ENCODE data around the gene PTPN14.

The PTPN14 gene

DNA sequence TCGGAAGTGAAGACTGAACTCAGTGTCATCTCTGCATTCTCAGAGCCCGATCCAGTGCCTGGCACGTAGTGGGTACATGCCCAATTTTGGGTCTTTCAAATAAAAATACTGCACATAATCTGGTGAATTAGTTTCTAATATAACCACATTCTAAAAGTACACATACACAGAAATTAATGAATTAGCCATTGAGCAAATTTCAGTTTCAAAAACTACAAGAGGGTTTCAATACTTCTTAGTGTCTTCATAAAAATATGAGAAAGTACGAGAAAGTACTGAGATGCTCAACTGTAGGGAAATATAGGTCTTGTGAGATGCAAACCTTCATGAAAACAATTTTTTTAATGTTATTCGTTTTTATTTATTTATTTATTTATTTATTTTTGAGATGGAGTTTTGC lies 183.6 kb downstream of the PTPN14 start:
- Histone ChIP-seq H3K79me2 (ENCODE audit: low read length) (no peaks in the 10 kb centered on the region), H3K9me3 (ENCODE audit: insufficient read depth, low read length) (no peaks in the 10 kb centered on the region), H2AFZ (ENCODE audit: low read depth, low read length) (no peak overlapping the region), H3K4me1 (ENCODE audit: low read length) (no peaks in the 10 kb centered on the region), H3K4me3 (ENCODE audit: low read length) (no peak overlapping the region), H3K4me2 (ENCODE audit: low read length) (no peak overlapping the region), H4K20me1 (ENCODE audit: insufficient read depth, low read length) (no peaks in the 10 kb centered on the region), H3K9ac (ENCODE audit: low read length) (no peak overlapping the region), H3K36me3 (replicated peaks; ENCODE audit: low read depth, low read length) (no peaks in the 10 kb centered on the region), H3K27ac (ENCODE audit: low read length) (no peak overlapping the region), H3K27me3 (ENCODE audit: low read depth, low read length) (peaks cover 54% of the 10 kb centered on the region)
- TF ChIP-seq, protein P1, sequence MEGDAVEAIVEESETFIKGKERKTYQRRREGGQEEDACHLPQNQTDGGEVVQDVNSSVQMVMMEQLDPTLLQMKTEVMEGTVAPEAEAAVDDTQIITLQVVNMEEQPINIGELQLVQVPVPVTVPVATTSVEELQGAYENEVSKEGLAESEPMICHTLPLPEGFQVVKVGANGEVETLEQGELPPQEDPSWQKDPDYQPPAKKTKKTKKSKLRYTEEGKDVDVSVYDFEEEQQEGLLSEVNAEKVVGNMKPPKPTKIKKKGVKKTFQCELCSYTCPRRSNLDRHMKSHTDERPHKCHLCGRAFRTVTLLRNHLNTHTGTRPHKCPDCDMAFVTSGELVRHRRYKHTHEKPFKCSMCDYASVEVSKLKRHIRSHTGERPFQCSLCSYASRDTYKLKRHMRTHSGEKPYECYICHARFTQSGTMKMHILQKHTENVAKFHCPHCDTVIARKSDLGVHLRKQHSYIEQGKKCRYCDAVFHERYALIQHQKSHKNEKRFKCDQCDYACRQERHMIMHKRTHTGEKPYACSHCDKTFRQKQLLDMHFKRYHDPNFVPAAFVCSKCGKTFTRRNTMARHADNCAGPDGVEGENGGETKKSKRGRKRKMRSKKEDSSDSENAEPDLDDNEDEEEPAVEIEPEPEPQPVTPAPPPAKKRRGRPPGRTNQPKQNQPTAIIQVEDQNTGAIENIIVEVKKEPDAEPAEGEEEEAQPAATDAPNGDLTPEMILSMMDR (IDR thresholded peaks at IDR 0.05; ENCODE audit: low read depth, low read length): no peak
- TF ChIP-seq EZH2phosphoT487 (IDR thresholded peaks at IDR 0.05; ENCODE audit: low read depth): no peak

DNA sequence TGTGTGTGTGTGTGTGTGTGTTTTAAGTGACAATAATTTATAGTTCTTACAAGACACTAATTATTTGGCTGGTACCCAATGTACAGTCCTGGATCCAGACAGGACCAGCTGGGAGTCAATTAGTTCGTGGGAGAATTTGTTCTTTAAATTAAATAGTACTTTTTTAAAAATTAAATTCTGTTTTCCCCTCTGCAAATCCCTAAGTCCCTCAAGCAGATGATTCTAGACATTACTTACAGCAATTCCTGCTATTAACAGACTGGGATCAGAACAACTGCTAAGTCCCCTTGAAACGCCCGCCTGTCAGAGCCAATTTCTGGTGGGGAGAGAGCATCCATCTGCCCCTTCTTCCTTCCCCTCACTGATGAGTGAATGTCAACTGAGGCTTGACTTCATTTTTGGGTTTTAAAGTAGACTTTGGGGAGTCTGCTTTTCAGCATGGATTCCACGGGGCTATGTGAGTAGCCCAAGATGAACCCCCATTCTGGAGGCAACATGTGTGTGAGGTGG lies 186.6 kb downstream of the PTPN14 start:
- Histone ChIP-seq H3K9ac (ENCODE audit: low read length) (no peak overlapping the region), H3K79me2 (ENCODE audit: low read length) (no peaks in the 10 kb centered on the region), H3K27me3 (ENCODE audit: low read depth, low read length) (peaks cover 40% of the 10 kb centered on the region), H2AFZ (ENCODE audit: low read depth, low read length) (no peak overlapping the region), H3K4me1 (ENCODE audit: low read length) (peaks cover 14% of the 10 kb centered on the region), H4K20me1 (ENCODE audit: insufficient read depth, low read length) (no peaks in the 10 kb centered on the region), H3K4me3 (ENCODE audit: low read length) (no peak overlapping the region), H3K27ac (ENCODE audit: low read length) (no peak overlapping the region), H3K4me2 (ENCODE audit: low read length) (no peak overlapping the region), H3K9me3 (ENCODE audit: insufficient read depth, low read length) (peaks cover 3% of the 10 kb centered on the region; the same call in 1 of the 2 replicates), H3K36me3 (replicated peaks; ENCODE audit: low read depth, low read length) (no peaks in the 10 kb centered on the region)
- TF ChIP-seq EZH2phosphoT487 (IDR thresholded peaks at IDR 0.05; ENCODE audit: low read depth): no peak
- TF ChIP-seq, protein P1 (IDR thresholded peaks at IDR 0.05; ENCODE audit: low read depth, low read length): no peak

DNA sequence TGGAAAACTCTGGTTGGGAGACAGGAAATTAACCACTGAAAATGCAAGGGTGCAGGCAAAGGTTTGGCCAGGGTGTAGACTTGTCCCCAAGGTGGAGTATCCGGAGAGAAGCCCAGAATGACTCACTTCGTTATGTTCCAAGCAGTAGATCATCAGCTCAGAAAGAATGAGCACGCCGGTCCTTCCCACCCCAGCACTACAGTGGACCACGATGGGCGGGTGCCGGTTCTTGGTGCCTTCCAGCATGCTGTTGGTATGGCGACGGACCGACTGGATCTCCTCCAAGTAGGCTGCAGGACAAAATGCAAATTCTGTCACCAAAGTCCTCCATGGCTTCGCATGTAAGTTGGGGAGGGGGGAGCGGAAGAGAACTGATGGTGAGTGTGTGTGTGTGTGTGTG lies 187.0 kb downstream of the PTPN14 start:
- H3K4me1 ChIP-seq (ENCODE audit: low read length): peaks cover 14% of the 10 kb centered on the region
- H3K4me3 ChIP-seq (ENCODE audit: low read length): no peak overlapping the region
- H3K79me2 ChIP-seq (ENCODE audit: low read length): no peaks in the 10 kb centered on the region
- H4K20me1 ChIP-seq (ENCODE audit: insufficient read depth, low read length): no peaks in the 10 kb centered on the region
- no peaks in the 10 kb centered on the region for H3K36me3 ChIP-seq (replicated peaks; ENCODE audit: low read depth, low read length)
- H3K4me2 ChIP-seq (ENCODE audit: low read length): no peak overlapping the region
- H3K27me3 ChIP-seq (ENCODE audit: low read depth, low read length): peaks cover 38% of the 10 kb centered on the region
- no peak overlapping the region for H2AFZ ChIP-seq (ENCODE audit: low read depth, low read length)
- peaks cover 3% of the 10 kb centered on the region; the same call in 1 of the 2 replicates for H3K9me3 ChIP-seq (ENCODE audit: insufficient read depth, low read length)
- no peak overlapping the region for H3K9ac ChIP-seq (ENCODE audit: low read length)
- no peak overlapping the region for H3K27ac ChIP-seq (ENCODE audit: low read length)
- TF ChIP-seq, protein P1 (IDR thresholded peaks at IDR 0.05; ENCODE audit: low read depth, low read length): no peak
- no peak for TF ChIP-seq EZH2phosphoT487 (IDR thresholded peaks at IDR 0.05; ENCODE audit: low read depth)

DNA sequence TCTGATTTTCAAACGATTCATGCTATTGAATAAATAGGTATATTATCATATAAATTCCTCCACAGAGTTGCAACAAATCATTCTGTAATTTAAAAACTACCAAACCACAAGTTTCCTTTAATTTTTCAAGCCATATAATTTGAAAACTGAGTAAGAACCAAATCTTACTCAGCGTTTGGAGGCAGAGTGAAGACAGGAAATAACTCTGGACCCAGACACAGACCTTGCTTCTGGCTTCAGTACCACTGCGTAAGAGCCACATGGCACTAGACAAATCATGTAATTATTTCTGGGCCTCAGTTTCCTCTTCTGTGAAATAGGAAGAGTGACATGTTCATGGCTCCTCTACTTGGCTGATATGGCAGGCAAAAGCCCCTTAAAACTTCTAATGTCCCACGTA lies 188.0 kb downstream of the PTPN14 start:
- no peak overlapping the region for H3K9ac ChIP-seq (ENCODE audit: low read length)
- no peaks in the 10 kb centered on the region for H4K20me1 ChIP-seq (ENCODE audit: insufficient read depth, low read length)
- H3K4me2 ChIP-seq (ENCODE audit: low read length): no peak overlapping the region
- H3K9me3 ChIP-seq (ENCODE audit: insufficient read depth, low read length): peaks cover 3% of the 10 kb centered on the region; the same call in 1 of the 2 replicates
- H3K36me3 ChIP-seq (replicated peaks; ENCODE audit: low read depth, low read length): no peaks in the 10 kb centered on the region
- peaks cover 36% of the 10 kb centered on the region for H3K27me3 ChIP-seq (ENCODE audit: low read depth, low read length)
- no peaks in the 10 kb centered on the region for H3K79me2 ChIP-seq (ENCODE audit: low read length)
- H3K4me3 ChIP-seq (ENCODE audit: low read length): no peak overlapping the region
- TF ChIP-seq, protein P1 (IDR thresholded peaks at IDR 0.05; ENCODE audit: low read depth, low read length): no peak
- no peak for TF ChIP-seq EZH2phosphoT487 (IDR thresholded peaks at IDR 0.05; ENCODE audit: low read depth)
- peaks cover 14% of the 10 kb centered on the region for H3K4me1 ChIP-seq (ENCODE audit: low read length)
- no peak overlapping the region for H2AFZ ChIP-seq (ENCODE audit: low read depth, low read length)
- no peak overlapping the region for H3K27ac ChIP-seq (ENCODE audit: low read length)
